Astrocyte (in vitro differentiated cells and primary cell): ENCODE data around the gene TMEM270.

Experiments
- EZH2 ChIP-seq: IDR thresholded peaks from 2 replicates; pipeline ENCODE4 v1.6.1; 2012; ENCODE audit warnings: mild to moderate bottlenecking, low read length, inconsistent platforms; ENCODE audit not compliant: insufficient read depth
- TF ChIP-seq, protein P1 (sequence below): IDR thresholded peaks from 2 replicates; pipeline ENCODE4 v1.5.1; 2011; ENCODE audit warnings: low read depth, mild to moderate bottlenecking, inconsistent platforms, low read length, moderate library complexity; ENCODE audit not compliant: insufficient read depth

GRCh38 chr7:73822319-73823173, 38.4 kb upstream of the TMEM270 start:
- TF ChIP-seq, protein P1, sequence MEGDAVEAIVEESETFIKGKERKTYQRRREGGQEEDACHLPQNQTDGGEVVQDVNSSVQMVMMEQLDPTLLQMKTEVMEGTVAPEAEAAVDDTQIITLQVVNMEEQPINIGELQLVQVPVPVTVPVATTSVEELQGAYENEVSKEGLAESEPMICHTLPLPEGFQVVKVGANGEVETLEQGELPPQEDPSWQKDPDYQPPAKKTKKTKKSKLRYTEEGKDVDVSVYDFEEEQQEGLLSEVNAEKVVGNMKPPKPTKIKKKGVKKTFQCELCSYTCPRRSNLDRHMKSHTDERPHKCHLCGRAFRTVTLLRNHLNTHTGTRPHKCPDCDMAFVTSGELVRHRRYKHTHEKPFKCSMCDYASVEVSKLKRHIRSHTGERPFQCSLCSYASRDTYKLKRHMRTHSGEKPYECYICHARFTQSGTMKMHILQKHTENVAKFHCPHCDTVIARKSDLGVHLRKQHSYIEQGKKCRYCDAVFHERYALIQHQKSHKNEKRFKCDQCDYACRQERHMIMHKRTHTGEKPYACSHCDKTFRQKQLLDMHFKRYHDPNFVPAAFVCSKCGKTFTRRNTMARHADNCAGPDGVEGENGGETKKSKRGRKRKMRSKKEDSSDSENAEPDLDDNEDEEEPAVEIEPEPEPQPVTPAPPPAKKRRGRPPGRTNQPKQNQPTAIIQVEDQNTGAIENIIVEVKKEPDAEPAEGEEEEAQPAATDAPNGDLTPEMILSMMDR, result no peak
- no peak for TF ChIP-seq EZH2
